Measurements from ENCODE around the gene RAET1G.

DNA sequence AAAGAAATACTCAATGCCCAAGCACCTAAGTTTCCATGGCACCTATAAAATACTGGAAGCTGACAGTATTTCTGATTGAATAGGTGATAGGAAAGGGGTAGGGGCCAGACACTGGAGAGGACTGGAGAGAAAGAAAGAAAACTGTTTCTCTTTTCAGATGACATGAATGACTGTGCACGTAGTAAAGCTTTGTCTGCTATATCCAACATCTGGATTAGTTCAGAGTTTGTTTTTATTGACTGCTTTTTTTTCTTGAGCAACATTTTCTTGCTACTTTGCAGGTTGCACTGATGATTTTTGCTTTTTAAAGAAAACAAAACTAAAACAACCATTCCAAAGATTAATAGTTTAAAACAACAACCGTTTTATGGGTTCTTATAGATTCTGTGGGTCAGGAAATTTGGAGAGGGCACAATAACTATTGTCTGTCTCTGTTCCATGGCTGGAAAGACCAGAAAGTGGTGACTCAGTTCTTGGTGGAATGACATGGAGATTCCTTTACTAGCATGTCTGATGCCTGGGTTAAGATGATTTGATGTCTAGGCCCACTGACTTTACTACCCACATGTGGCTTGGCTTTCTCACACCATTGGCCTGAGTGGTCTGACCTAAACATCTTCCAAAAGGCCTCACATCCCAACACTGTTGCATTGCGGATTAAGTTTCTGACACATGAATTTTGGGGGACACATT is 46.5 kb downstream of the RAET1G start:
- TF ChIP-seq, protein P1, sequence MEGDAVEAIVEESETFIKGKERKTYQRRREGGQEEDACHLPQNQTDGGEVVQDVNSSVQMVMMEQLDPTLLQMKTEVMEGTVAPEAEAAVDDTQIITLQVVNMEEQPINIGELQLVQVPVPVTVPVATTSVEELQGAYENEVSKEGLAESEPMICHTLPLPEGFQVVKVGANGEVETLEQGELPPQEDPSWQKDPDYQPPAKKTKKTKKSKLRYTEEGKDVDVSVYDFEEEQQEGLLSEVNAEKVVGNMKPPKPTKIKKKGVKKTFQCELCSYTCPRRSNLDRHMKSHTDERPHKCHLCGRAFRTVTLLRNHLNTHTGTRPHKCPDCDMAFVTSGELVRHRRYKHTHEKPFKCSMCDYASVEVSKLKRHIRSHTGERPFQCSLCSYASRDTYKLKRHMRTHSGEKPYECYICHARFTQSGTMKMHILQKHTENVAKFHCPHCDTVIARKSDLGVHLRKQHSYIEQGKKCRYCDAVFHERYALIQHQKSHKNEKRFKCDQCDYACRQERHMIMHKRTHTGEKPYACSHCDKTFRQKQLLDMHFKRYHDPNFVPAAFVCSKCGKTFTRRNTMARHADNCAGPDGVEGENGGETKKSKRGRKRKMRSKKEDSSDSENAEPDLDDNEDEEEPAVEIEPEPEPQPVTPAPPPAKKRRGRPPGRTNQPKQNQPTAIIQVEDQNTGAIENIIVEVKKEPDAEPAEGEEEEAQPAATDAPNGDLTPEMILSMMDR (IDR thresholded peaks at IDR 0.05), result no peak
- TF ChIP-seq POLR2A (IDR thresholded peaks at IDR 0.05), result no peak
